Measurements from ENCODE around the gene CD2AP.

DNA sequence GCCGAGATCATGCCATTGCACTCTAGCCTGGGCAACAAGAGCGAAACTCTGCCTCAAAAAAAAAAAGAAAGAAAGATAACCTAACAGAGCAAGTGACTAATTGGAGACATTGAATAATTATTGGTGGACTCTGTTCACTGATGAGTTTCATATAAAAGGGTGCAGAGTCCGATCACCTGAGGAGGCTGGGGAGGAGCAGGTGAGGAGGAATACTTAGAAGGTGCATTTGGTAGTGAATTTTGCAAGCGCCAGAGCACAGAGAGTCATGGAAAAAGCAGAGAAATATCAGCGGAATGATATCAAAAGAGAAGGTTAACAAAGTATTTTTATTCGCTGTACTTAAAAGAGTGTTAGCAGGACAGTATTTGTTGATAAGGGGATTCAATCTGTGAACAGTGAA, 44.4 kb downstream of the CD2AP start:
- no peak for TF ChIP-seq CTCF (IDR thresholded peaks at IDR 0.05; ENCODE audit: insufficient read depth, low read length, poor library complexity, severe bottlenecking)
- no peak for TF ChIP-seq EZH2phosphoT487 (conservative IDR thresholded peaks at IDR 0.05; ENCODE audit: low read length)
